Upper lobe of left lung (tissue), 6 donors: ENCODE results near the gene ZCRB1. TPM values are rescaled to one million over a fixed set of nuclear protein-coding genes. Genes with fewer than 3 reads are reported as not detected.

Experiments
- ATAC-seq, 2 donors: fragments of 200-7000 bp; cut with Tn5 transposase; one replicate each; pipeline ENCODE4 v1.9.1; 2022; ENCODE audit warnings: mild to moderate bottlenecking in 2 of 2, moderate library complexity in 2 of 2; ENCODE audit not compliant: low FRiP score in 2 of 2
- DNase-seq, 2 donors: peaks; one replicate each; pipeline ENCODE4 v3.0.0-alpha.2; 2019 to 2020
- H3K27ac ChIP-seq, 4 donors: fragments of 200-600 bp; sonication (generic); one replicate each; pipeline ENCODE4 v1.5.1; 2016 to 2019
- H3K27me3 ChIP-seq, 4 donors: fragments of 200-600 bp; sonication (generic); one replicate each; pipeline ENCODE4 v1.5.1; 2017 to 2019
- H3K36me3 ChIP-seq, 4 donors: fragments of 200-600 bp; sonication (generic); one replicate each; pipeline ENCODE4 v1.5.1; 2016 to 2019
- H3K4me1 ChIP-seq, 4 donors: fragments of 200-600 bp; sonication (generic); one replicate each; pipeline ENCODE4 v1.5.1; 2018 to 2019
- H3K4me3 ChIP-seq, 4 donors: fragments of 200-600 bp; sonication (generic); one replicate each; pipeline ENCODE4 v1.5.1; 2017 to 2019; ENCODE audit warnings: mild to moderate bottlenecking in 2 of 4, moderate library complexity in 1 of 4
- H3K9me3 ChIP-seq, 4 donors: fragments of 200-600 bp; sonication (generic); one replicate each; pipeline ENCODE4 v1.5.1; 2018 to 2019
- CTCF ChIP-seq, 6 experiments: fragments of 450-650 bp in 4 of 6; fragments of 200-600 bp in 2 of 6; sonication (generic) in 2 of 6; IDR thresholded peaks; one replicate each; pipeline ENCODE4 v1.5.1; 2016 to 2019; ENCODE audit warnings: antibody characterized with exemption in 6 of 6
- EP300 ChIP-seq, 4 donors: sonication (generic); formaldehyde crosslinking; IDR thresholded peaks; one replicate each; pipeline ENCODE4 v1.5.1; 2017; ENCODE audit warnings: antibody characterized with exemption in 4 of 4, control low read depth in 2 of 4
- POLR2A ChIP-seq, 4 donors: fragments of 450-650 bp; IDR thresholded peaks; one replicate each; pipeline ENCODE4 v1.5.1; 2016 to 2017; ENCODE audit warnings: antibody characterized with exemption in 4 of 4, mild to moderate bottlenecking in 2 of 4
- POLR2AphosphoS5 ChIP-seq, 2 donors: sonication (generic); formaldehyde crosslinking; IDR thresholded peaks; one replicate each; pipeline ENCODE4 v1.5.1; 2017; ENCODE audit warnings: antibody characterized with exemption in 2 of 2
- WGBS, 2 donors: methylation state at CpG; one replicate each; pipeline ENCODE4 v1.1.5; 2017 to 2018; 5-methylcytosine and 5-hydroxymethylcytosine counted together
- total RNA-seq, 6 donors: library from RNA; depleted of rRNA in 4 of 6; stranded (reverse); fragments of >200 nt in 4 of 6; gene quantifications; one replicate each; pipeline versions ENCODE4 v1.1.0 to v1.2.1, GENCODE V29; 2016 to 2021
- donor health status: DM: no; HTN: no; CAD: no; lungs with moderate emphysema.
- donor health status: DM: no; HTN: yes; CAD: no; lungs with severe emphysema.

Gene ZCRB1
- total RNA-seq, 6 donors from 2014 or later, result 18.5 to 46.8 (median 36.8) TPM

GRCh38 chr12:42325326-42325652, 605 bp downstream of the ZCRB1 start:
- no peak for ATAC-seq

GRCh38 chr12:42323856-42324255, 2.0 kb downstream of the ZCRB1 start:
- TF ChIP-seq POLR2AphosphoS5 (IDR thresholded peaks at IDR 0.05) (no peak), POLR2A (IDR thresholded peaks at IDR 0.05) (no peak), CTCF (IDR thresholded peaks at IDR 0.05) (no peak), EP300 (IDR thresholded peaks at IDR 0.05) (no peak)
- H3K27ac ChIP-seq, result no peak overlapping the region
- no peaks in the 10 kb centered on the region for H3K9me3 ChIP-seq
- no peak overlapping the region for H3K4me3 ChIP-seq
- whole genome bisulfite sequencing, 2 donors, result 73 to 75% methylated on average over 6 of the region's 6 CpGs
- peaks cover 15 to 34% (median 21%) of the 10 kb centered on the region in 4 donors for H3K4me1 ChIP-seq
- ATAC-seq, result no peak
- peaks cover 0 to 20% (median 0%) of the 10 kb centered on the region in 4 donors for H3K36me3 ChIP-seq
- no peak for DNase-seq
- no peaks in the 10 kb centered on the region for H3K27me3 ChIP-seq

More at GRCh38 chr12:42325326-42325652, 605 bp downstream of the ZCRB1 start:
- Histone ChIP-seq H3K4me1 (peaks cover 15 to 42% (median 21%) of the 10 kb centered on the region in 4 donors), H3K4me3 (peak overlapping the region; percentile 71 to 74 (median 72)), H3K9me3 (no peaks in the 10 kb centered on the region), H3K27ac (peak overlapping the region; percentile 78 to 87 (median 86)), H3K27me3 (no peaks in the 10 kb centered on the region), H3K36me3 (peaks cover 0 to 20% (median 0%) of the 10 kb centered on the region in 4 donors)
- TF ChIP-seq POLR2A (IDR thresholded peaks at IDR 0.05) (no peak), CTCF (IDR thresholded peaks at IDR 0.05) (no peak), EP300 (IDR thresholded peaks at IDR 0.05) (no peak), POLR2AphosphoS5 (IDR thresholded peaks at IDR 0.05) (no peak)
- WGBS, 2 donors, result 48 to 61% methylated on average over 7 of the region's 7 CpGs
- DNase-seq, result no peak

GRCh38 chr12:42322567-42322966, 3.3 kb downstream of the ZCRB1 start:
- TF ChIP-seq POLR2A (IDR thresholded peaks at IDR 0.05) (no peak), EP300 (IDR thresholded peaks at IDR 0.05) (no peak), POLR2AphosphoS5 (IDR thresholded peaks at IDR 0.05) (no peak), CTCF (IDR thresholded peaks at IDR 0.05) (no peak)
- no peak overlapping the region for H3K4me3 ChIP-seq
- H3K4me1 ChIP-seq, result peaks cover 8 to 22% (median 14%) of the 10 kb centered on the region in 4 donors
- no peaks in the 10 kb centered on the region for H3K9me3 ChIP-seq
- H3K36me3 ChIP-seq, result peaks cover 0 to 23% (median 0%) of the 10 kb centered on the region in 4 donors
- no peak for DNase-seq
- ATAC-seq, result no peak
- H3K27me3 ChIP-seq, result no peaks in the 10 kb centered on the region
- H3K27ac ChIP-seq, result no peak overlapping the region

- no peak overlapping the region for H3K27ac ChIP-seq
- H3K4me3 ChIP-seq, result no peak overlapping the region
- peaks cover 0 to 12% (median 4%) of the 10 kb centered on the region in 4 donors for H3K4me1 ChIP-seq
- no peak for ATAC-seq
- DNase-seq, result no peak
- no peak for TF ChIP-seq CTCF (IDR thresholded peaks at IDR 0.05)
- TF ChIP-seq POLR2A (IDR thresholded peaks at IDR 0.05), result no peak
- no peak for TF ChIP-seq EP300 (IDR thresholded peaks at IDR 0.05)
- no peak for TF ChIP-seq POLR2AphosphoS5 (IDR thresholded peaks at IDR 0.05)
- peaks cover 3 to 33% (median 7%) of the 10 kb centered on the region in 4 donors for H3K36me3 ChIP-seq
- H3K9me3 ChIP-seq, result no peaks in the 10 kb centered on the region
- H3K27me3 ChIP-seq, result no peaks in the 10 kb centered on the region
These were observed 5.1 kb downstream of the ZCRB1 start for GRCh38 chr12:42320796-42321195.

- DNase-seq (no peak), ATAC-seq (no peak)
- H3K4me1 ChIP-seq, result no peaks in the 10 kb centered on the region
- no peak overlapping the region for H3K27ac ChIP-seq
- H3K4me3 ChIP-seq, result no peak overlapping the region
- WGBS, 2 donors, result 80 to 88% methylated on average over 2 of the region's 2 CpGs
- peaks cover 8 to 46% (median 17%) of the 10 kb centered on the region in 4 donors for H3K36me3 ChIP-seq
- H3K9me3 ChIP-seq, result no peaks in the 10 kb centered on the region
- H3K27me3 ChIP-seq, result no peaks in the 10 kb centered on the region
- TF ChIP-seq POLR2AphosphoS5 (IDR thresholded peaks at IDR 0.05), result no peak
- TF ChIP-seq EP300 (IDR thresholded peaks at IDR 0.05), result no peak
- TF ChIP-seq CTCF (IDR thresholded peaks at IDR 0.05), result no peak
- no peak for TF ChIP-seq POLR2A (IDR thresholded peaks at IDR 0.05)
These were observed 10.8 kb downstream of the ZCRB1 start for GRCh38 chr12:42315108-42315507.
